Measurements from ENCODE around the gene TMEM52B. TPM values are rescaled to one million over a fixed set of nuclear protein-coding genes. Genes with fewer than 3 reads are reported as not detected.
A peak's percentile ranks its signal among the peaks of the same experiment; 100 is the strongest.

The TMEM52B gene
- total and polyA plus RNA-seq, 2 of the 13 experiments (the other 11 are each of a cell fraction or from before 2014, with no cell fraction given): not detected

DNA sequence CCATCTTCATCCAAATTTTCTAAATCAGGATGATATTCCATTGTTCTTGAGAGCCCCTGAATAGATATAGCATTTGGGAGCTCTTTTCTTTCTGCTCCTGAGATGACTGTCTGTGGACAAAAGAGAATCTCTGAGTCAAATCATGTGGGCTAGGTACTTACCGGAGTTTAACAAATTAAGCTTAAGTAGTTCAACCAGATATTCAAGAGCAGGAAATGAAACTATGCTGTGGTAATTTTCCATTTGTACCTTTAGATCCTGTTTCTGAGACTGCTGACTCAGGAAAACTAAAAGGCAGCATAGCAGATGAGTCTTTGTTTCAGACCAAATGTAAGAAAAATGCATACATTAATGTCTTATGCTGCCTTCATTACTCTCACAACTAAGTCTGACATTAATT lies 48.8 kb upstream of the TMEM52B start, which contains the start of gene CLEC7A (continued):
- TF ChIP-seq ARID4A (CRISPR knock-in tag; IDR thresholded peaks at IDR 0.05; ENCODE audit: borderline replicate concordance): no peak
- TF ChIP-seq MAFG (CRISPR knock-in tag; IDR thresholded peaks at IDR 0.05): no peak
- TF ChIP-seq MAFK (conservative IDR thresholded peaks at IDR 0.05 in 1 of 2, IDR thresholded peaks at IDR 0.05 in 1 of 2; ENCODE audit: low read length in 2 of 2): peak; percentile 78 to 91
- no peak for TF ChIP-seq GLI4 (CRISPR knock-in tag; IDR thresholded peaks at IDR 0.05; ENCODE audit: borderline replicate concordance)
- no peak for TF ChIP-seq ZNF234 (CRISPR knock-in tag; conservative IDR thresholded peaks at IDR 0.05)
- no peak for TF ChIP-seq HMG20B (CRISPR knock-in tag; conservative IDR thresholded peaks at IDR 0.05)
- TF ChIP-seq THAP11 (CRISPR knock-in tag; IDR thresholded peaks at IDR 0.05): no peak

GRCh38 chr12:10131111-10131690 lies 47.6 kb upstream of the TMEM52B start:
- H3K79me2 ChIP-seq (ENCODE audit: insufficient read depth, low read length): no peaks in the 10 kb centered on the region
- ATAC-seq (no peak), FAIRE-seq (no peak), DNase-seq (ENCODE audit: low spot score) (no peak)
- H3K4me2 ChIP-seq (ENCODE audit: low read depth, low read length): no peak overlapping the region
- H3K9ac ChIP-seq (ENCODE audit: insufficient read depth, low read depth, low read length): no peak overlapping the region
- no peaks in the 10 kb centered on the region for H4K20me1 ChIP-seq (ENCODE audit: insufficient read depth, low read length)
- H2AFZ ChIP-seq (ENCODE audit: low read length): no peak overlapping the region
- H3K4me3 ChIP-seq (replicated peaks in 1 of 3; ENCODE audit: insufficient read depth in 1 of 3, low read depth in 2 of 3, low read length in 3 of 3): no peak overlapping the region
- no peaks in the 10 kb centered on the region for H3K9me3 ChIP-seq (ENCODE audit: low read length)
- BruUV-seq (replicated peaks): no TSS peak
- H3K27ac ChIP-seq (ENCODE audit: extremely low read length, insufficient read depth, low read length): no peak overlapping the region
- intact Hi-C loops (cut with micrococcal nuclease; ENCODE audit: unreplicated experiment): no loop called here
- in situ Hi-C loops (cut with HindIII; ENCODE audit: extremely low pct_ligation_motif_present, low pct_unique_long_range_greater_than_20kb): loop anchor here (10.0 kb wide), 1 partner anchor 376 kb away; no protein-coding TSS in a partner anchor
- WGBS (ENCODE audit: low lambda C conversion rate): 0% methylated on average over 2 of the region's 2 CpGs
- ChIA-PET CTCF (ENCODE audit: low intra/inter-chr PET ratio, low total read pairs) (no interaction called here), POLR2A (no interaction called here)
- peaks cover 0 to 11% of the 10 kb centered on the region in 2 experiments; a peak in 2 of 5 replicates for H3K27me3 ChIP-seq (ENCODE audit: control insufficient read depth in 1 of 2, insufficient read depth in 2 of 2, low read length in 2 of 2)
- no peak for TF ChIP-seq LBX2 (CRISPR knock-in tag; IDR thresholded peaks at IDR 0.05; ENCODE audit: borderline replicate concordance)
- no peak for TF ChIP-seq ZNF549 (CRISPR knock-in tag; IDR thresholded peaks at IDR 0.05)
- TF ChIP-seq TEAD2 (CRISPR knock-in tag; IDR thresholded peaks at IDR 0.05): no peak
- no peak for TF ChIP-seq TP53 (CRISPR knock-in tag; conservative IDR thresholded peaks at IDR 0.05)
- no peak for TF ChIP-seq ARNT (IDR thresholded peaks at IDR 0.05)
- no peaks in the 10 kb centered on the region for H3K36me3 ChIP-seq (replicated peaks in 1 of 2; ENCODE audit: control insufficient read depth in 1 of 2, insufficient read depth in 2 of 2, low read length in 2 of 2)
- H3K4me1 ChIP-seq (ENCODE audit: insufficient read depth, low read length): no peaks in the 10 kb centered on the region

Data from HepG2 (cell line).